ENCODE measurements around the gene CHCHD6.

CHCHD6 gene

GRCh38 chr3:126983653-126984390 is 279.8 kb downstream of the CHCHD6 start:
- DNase-seq = peak; percentile 33

GRCh38 chr3:126984391-126985131 is 280.5 kb downstream of the CHCHD6 start:
- no peak for DNase-seq

- no peak for DNase-seq
These were observed 281.3 kb downstream of the CHCHD6 start for GRCh38 chr3:126985132-126985985.

- DNase-seq = no peak
These were observed 282.0 kb downstream of the CHCHD6 start for GRCh38 chr3:126986001-126986400.

- no peak for DNase-seq
These were observed 283.1 kb downstream of the CHCHD6 start for GRCh38 chr3:126987129-126987528.

- no peak for DNase-seq
These were observed 283.6 kb downstream of the CHCHD6 start for GRCh38 chr3:126987596-126987995.

GRCh38 chr3:126988451-126989021 is 284.5 kb downstream of the CHCHD6 start:
- DNase-seq = no peak

- DNase-seq = no peak
These were observed 285.4 kb downstream of the CHCHD6 start for GRCh38 chr3:126989316-126990023.

GRCh38 chr3:126990024-126990700 is 286.1 kb downstream of the CHCHD6 start:
- DNase-seq = no peak

- no peak for DNase-seq
These were observed 286.9 kb downstream of the CHCHD6 start for GRCh38 chr3:126990890-126991289.

- no peak for DNase-seq
These were observed 287.5 kb downstream of the CHCHD6 start for GRCh38 chr3:126991366-126992200.

GRCh38 chr3:126992216-126992615 is 288.2 kb downstream of the CHCHD6 start:
- no peak for DNase-seq

GRCh38 chr3:126992776-126993175 is 288.7 kb downstream of the CHCHD6 start:
- DNase-seq = no peak

GRCh38 chr3:126993436-126993835 is 289.4 kb downstream of the CHCHD6 start:
- no peak for DNase-seq

- DNase-seq = no peak
These were observed 290.7 kb downstream of the CHCHD6 start for GRCh38 chr3:126994661-126995245.

- DNase-seq = no peak
These were observed 291.3 kb downstream of the CHCHD6 start for GRCh38 chr3:126995254-126995780.

- DNase-seq = no peak
These were observed 292.0 kb downstream of the CHCHD6 start for GRCh38 chr3:126995926-126996512.

GRCh38 chr3:126996905-126997304 is 292.9 kb downstream of the CHCHD6 start:
- DNase-seq = no peak

GRCh38 chr3:126997455-126998038 is 293.5 kb downstream of the CHCHD6 start:
- DNase-seq = no peak
